GM18498 (cell line): ENCODE results near the gene MDFIC.
A peak's percentile ranks its signal among the peaks of the same experiment; 100 is the strongest.

Source experiments
- ATAC-seq: cut with Tn5 transposase; IDR thresholded peaks from one replicate; pipeline ENCODE4 v1.9.1; 2021; ENCODE audit warnings: mild to moderate bottlenecking, moderate library complexity; ENCODE audit not compliant: unreplicated experiment

Gene MDFIC

DNA sequence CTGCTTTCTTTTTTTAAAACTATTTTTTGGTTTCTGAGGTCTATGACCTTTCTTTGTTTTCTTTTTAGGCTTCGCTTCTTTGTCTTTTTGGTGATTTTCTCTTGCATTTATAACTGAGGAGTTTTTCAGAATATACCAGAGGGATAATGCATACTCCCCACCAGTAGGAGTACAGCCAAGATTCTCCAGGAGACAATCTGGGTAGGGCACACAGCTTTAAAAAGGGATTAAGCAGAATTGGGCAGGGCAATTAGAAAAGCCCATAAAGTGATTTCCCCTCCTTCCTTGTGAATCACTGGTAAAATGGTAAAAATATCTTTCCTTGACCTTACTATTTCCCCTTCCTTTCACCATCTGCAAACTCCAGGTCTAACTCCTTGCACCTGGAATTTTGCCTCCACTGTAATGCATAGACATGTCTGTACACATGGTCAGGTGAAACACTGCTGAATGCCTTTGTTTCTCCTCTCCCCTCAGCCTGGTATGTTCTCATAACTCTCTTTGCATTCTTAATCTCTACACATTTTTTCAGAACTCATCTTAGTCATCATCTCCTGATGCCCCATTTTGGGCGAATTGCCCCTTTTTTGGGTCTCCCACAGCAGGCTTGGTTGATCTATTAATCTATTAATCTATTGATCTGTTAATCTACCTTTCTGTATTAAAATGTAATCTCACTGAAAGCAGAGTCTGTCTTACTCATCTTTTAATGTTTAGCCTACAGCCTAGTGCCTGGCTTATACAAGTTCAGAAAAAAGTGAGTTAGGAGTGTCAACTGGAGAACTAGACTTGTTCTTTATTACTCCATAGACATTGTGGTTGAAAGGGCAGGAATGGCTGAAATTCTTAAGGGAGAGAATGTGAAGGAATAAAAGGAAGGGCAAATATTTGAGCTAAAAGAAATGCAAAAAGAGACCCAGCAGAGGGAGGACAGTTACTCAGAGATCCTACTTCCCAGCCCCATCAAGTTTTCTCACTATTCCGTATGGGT, 64.6 kb downstream of the MDFIC start:
- no peak for ATAC-seq

DNA sequence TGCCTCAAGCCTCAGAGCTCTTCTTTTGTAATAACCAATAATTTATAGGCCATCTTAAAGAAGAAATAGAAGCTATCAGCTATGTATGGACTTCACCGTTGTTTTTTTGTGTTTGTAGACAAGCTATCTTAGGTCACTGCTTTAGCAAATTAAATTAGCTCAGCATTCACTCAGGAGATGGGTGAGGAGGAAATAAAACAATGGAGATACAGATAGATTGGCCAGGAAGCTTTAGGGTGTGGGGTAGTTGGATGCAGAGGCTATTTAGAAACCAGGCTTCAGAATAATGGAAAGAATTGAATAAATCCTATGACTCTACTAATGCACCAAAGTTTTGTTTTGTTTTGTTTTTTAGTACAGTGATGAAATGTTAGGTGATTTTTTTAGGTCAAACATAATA, 66.1 kb downstream of the MDFIC start:
- ATAC-seq: no peak

DNA sequence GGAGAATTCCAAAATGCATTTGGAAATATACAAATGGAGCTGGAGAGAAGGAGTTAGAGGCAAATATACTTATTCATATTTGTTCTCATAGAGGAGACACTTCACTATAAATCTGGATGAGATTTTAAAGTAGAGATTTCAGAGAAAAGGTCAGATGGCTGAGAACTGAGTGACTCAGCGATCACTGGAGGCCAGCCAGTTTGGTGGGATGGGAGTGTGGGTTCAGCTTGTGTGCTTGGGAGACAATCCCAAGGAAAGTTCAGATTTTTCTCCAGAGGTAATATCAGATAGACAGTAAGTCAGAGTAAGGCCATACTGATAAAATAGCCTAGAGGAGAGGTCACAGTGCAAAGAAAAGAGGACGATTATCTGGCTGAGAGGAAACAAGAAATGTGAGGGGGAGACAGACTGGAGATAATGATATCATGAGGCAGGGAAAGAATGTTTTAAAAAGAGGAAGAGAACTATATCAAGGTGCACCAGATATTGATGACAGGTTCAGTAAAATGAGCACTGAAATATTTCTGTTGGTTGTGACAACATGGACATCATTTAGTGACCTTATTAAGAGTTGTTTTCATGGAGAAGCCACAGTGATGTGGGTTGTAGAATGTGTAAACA, 67.0 kb downstream of the MDFIC start:
- ATAC-seq: no peak

DNA sequence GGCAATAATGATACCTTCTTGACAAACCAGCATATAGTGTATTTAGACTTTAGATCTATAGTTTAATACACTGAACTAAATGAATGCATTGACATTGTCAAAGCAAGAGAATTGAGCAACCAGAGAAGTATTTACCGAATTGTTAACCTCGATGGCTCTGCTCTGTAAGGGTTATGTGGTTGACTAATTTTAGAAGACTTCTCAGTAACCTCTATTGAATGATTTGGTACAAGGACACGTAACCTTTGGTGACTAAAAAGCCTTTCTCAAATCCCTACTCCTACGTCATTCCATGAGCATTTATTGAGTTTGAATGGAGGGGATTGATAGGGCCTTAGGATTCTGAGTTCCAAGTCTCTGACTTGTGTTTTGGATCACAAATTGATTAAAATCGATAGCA, 67.6 kb downstream of the MDFIC start:
- ATAC-seq: no peak

DNA sequence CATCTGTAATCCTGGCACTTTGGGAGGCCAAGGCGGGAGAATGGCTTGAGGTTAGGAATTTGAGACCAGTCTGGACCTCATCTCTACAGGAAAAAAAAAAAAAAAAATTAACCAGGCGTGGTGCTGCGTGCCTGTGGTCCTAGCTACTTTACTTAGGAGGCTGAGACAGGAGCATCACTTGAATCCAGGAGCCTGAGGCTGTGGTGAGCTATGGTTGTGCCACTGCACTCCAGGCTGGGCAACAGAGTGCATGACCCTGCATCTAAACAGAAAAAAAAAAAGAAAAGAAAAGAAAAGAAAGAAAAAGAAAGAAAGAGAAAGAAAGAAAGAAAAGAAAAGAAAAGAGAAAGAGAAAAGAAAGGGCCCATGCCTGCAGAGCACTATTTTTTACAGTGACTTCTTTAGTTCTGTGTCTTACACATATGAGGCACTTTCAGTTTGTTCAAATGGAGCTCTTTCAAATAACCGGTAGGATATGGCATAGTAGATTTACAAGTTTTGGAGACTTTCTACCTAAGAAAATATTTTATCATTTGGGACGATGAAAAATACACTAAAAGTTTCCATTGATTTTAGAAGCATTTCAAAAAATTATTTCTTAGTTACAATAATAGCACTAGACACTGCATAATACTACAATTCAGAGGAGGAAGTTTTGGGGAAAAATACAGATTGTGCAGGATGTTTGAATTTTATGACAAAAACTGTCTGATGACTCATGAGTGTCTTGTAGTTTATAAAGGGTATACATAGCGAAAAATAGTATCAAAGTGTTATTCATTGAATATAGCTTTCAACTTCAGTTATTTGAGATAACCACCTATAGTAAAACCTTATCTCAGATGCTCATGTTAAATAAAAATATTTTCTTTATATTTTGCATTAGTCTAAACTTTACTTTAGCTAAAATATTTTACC, 75.9 kb downstream of the MDFIC start:
- ATAC-seq: peak; percentile 46

DNA sequence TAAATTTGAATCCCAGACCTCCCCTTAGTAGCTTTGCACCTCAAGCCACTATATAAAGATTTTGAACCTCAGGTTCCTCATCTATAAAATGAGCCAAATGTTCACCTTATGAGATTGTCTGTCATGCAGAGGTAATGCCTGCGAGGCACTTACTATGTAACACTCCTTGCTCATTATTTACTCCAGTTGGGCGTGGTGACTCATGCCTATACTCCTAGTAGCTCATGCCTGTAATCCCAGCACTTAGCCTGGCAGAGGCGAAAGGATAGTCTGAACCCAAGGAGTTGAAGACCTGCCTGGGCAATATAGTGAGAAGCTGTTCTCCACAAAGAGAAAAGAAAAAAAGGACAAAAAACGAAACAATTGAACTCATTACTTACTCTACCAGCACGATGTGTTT, 82.2 kb downstream of the MDFIC start:
- no peak for ATAC-seq

DNA sequence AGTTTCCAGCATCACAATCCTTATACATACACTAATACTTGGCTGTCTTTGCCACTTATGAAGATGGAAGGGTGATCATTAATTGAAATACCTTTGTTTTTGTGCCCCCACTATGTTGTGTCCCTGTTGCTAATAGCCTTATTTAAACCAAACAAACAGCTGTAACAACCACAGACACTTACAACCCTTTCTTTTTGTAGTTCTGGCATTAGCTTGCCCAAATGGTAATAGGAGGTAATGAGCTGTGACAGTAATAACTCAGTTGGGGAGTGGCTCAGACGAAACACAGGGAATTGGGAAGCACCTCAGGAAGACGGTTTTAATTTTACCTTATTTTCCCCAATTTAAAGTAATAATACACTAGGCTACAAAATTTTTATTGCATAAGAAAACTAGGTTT, 83.4 kb downstream of the MDFIC start:
- no peak for ATAC-seq

DNA sequence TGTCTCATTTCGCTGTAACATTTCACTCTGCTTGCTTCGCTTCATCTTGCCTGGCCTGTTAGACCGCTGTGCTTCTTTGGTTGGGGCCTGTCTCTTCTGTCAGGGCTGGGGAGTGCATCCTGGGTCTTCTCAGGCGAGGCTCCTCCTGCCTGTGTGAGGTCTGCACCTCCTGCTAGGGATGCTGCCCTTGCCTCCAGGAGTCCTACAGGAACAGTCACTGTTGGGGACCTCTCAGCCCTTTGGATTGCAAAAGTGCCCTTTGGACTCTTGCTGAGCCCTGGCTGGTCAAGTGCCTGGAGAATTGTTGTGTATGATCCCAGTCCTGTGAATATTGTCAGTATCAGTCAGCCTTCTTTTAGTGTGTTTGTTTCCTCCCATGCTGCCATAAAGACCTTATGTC, 84.1 kb downstream of the MDFIC start:
- ATAC-seq: no peak

DNA sequence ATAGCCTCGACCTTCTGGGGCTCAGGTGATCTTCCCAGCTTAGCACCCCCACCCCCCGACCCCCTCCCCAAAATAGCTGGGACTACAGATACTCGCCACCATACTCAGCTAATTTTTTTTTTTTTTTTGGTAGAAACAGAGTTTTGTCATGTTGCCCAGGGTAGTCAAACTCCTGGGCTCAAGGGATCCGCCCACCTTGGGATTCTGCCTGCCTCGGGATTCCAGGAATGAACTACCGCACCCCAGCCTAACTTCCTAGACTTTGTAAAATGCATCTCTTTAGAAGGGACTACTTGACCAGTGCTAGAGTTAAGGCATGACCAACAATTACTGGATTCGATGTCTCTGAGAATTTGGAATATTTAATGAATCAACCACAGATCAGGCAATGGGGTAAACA, 85.9 kb downstream of the MDFIC start:
- ATAC-seq: no peak

DNA sequence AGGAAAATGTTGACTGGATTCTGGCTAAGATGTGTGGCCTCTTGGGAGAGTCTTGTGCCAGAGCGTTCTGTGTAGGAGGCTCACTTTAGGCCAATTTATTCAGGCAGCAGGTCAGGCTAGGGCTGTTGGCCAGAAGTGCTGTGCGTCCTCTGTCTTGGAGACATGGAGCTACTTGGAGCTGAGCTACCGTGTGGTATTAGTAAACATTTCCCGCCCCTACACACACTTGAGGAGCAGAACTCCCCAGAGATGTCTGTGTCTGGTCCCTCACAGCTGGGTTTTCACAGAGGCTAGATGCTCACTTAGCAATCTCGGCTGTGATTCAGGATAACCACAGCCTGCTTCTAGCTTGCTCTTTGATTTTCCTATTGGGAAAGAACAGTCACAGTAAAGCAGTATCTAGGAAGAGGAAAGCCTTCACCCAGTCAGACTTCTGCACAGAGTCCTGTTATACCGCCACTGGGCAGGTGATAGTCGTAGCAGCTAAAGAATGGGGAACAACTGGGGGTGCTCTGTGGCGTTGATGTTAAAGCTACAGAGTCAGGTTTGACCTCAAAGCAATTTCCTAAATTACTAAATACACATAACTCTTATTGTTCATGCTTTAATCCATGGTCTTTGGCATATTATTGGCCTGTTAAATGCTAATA, 86.7 kb downstream of the MDFIC start:
- peak; percentile 55 for ATAC-seq

DNA sequence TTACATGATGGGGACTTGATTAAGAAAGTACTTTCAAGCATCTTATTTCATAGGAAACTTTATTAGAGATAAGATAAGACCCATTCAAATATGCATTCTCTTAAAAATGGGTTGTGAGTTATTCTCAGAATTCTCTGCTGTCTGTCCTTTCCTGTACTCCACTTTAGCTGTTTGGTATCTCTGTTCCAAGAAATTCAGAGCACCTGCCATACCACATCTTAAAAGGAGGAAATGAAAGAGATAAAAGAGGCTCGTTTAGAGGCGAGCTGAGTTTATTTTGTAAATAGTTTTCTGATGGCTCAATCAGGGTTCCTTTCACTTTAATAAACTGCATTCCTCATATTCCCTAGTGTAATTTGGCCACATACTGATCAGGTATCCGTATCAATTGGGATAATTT, 87.2 kb downstream of the MDFIC start:
- peak; percentile 84 for ATAC-seq

DNA sequence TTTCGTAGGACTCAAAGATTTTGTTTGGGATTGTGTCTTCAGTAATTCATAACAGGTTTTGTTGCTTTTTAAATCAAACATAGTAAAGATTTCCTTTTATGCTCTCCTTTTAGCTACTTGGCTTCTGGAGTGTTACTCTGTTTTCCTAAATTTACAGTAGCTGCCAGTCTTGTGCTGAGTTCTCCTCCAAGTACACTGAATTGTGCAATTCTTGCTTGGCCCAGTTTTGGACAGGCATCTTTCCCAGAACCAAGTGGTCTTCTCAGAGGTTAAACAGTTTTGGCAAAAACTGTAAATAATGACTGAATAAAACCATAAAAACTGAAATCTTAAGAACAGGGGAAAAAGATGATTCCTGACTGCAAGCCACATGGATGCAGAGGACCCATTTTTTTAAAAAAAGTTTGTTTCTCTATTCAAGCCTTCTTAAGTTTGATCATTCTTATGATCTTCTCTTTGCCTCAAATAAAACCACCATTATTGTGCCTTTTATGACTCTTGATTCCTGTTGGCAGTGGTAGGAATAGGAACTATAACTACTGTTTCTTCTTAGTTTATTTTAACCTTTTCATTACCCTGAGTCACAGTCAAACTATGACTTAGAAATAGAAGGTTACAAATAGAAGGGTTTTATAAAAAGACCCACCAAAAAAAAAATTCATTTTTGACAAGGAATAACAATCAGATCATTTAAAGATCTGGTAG, 88.0 kb downstream of the MDFIC start:
- ATAC-seq: no peak

DNA sequence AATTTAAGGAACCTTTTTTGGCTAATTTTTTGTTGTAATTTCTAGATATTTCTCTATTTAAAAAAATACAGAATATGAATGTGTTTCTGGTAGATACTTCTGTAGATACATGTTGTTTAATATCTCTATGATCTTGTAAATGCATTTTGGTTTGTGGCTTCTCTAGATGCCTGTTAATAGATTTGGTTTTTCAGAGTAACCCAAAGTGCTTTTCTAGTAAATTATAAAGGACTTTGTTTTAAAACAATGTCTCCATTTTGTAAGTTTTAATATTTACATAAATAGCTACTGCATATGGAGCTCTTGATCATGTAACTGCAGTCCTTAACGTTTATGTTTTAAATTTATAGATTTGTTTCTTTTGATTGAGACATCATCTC, 88.5 kb downstream of the MDFIC start:
- ATAC-seq: no peak

DNA sequence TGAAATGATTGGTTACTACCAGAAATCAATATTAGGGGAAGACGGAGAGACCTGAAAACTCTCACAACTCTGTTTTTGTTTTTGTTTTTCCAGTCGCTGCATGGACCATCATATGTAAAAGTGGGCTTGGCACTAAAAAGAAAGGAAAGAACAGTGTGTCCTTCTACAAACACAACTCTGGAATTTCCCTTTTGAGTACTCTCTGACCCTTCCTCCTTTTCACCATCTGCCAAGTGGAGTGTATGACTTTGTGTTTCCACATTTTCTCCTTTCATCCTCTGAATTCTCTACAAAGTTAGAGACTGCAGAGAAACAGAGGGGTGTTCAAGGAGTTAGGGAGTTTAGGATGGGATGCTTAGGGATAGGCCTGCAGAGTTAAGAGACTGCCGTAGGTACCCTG, 92.0 kb downstream of the MDFIC start:
- ATAC-seq: no peak

DNA sequence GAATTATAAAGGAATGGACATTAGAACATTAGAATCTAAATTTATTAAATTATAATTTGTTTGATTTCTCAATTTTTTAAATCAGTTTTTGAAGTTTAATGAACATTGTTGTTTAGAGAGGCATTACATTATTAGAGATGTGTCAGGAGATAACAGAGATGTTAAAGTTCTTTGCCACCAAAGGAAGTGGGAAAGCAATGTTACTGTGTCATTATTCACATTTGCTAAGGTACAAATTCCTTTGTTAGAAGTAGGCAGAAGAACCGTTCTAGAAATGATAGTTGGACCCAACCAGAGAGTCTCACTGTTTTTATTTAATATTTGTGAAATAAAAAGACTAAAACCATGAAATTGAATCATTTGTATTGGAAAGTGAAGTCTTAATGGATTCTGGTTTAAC, 92.9 kb downstream of the MDFIC start:
- no peak for ATAC-seq

DNA sequence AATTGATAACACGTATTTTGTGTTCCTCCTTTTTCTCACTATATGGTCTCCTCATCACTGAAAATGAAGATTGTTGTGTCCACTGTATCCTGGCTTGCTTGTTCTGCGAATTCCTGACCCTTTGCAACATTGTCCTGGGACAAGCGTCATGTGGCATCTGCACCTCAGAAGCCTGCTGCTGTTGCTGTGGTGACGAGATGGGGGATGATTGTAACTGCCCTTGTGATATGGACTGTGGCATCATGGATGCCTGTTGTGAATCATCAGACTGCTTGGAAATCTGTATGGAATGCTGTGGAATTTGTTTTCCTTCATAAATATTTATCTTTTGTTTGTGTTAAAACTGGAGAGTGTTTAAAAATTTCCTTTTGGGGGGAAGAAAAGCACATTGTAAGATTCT, 93.7 kb downstream of the MDFIC start:
- ATAC-seq: no peak

DNA sequence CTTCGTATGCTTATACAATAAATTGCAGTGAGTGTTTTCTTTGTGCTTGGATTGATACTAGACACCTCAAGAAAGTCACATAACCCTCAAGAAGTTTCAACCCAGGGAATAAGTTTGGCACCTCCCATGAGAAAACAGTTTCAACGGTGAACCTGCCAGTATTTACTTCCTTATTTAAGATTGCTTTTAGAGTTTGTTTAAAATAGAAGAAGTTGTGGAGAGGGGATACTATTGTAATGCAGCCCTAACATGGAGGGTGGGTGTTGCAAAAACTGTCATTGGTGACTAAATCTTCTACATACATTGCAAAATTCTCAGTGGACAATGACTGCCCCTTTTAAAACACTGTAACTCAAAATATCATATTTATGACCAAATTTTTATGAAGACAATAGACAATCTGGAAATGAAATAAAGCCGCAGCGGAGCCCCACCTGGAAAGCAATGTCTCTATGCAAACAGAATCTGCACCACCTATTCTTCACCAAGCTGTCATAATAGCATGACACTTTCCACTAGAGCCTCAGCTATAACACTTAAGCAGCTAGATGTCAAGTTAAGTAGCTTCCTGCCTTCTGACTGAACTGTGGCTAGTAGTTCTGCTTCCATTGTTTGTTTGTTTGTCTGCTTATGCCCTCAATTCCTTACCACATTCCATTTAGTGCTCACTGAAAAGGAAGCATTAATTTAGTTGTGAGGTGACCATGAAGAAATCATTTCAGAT, 98.2 kb downstream of the MDFIC start:
- no peak for ATAC-seq

DNA sequence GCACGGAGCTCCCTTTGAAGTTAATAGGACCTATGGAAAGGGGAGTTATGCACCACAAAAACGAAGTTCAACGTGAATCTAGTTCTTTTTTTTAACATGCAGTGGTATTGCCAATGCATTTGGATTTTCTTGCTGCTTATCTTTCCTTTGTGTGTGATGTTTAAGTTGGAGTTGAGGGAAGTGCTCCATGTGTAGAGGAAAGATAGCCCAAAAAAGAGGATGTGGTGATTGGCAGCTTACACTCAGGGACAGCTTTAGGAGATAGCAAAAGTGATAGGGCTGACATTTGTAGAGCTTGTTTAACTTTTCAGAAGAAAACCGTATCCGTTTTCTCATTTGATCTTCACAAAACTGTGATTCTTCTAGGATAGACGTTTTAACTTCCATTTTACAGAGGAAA, 101.3 kb downstream of the MDFIC start:
- ATAC-seq: no peak

DNA sequence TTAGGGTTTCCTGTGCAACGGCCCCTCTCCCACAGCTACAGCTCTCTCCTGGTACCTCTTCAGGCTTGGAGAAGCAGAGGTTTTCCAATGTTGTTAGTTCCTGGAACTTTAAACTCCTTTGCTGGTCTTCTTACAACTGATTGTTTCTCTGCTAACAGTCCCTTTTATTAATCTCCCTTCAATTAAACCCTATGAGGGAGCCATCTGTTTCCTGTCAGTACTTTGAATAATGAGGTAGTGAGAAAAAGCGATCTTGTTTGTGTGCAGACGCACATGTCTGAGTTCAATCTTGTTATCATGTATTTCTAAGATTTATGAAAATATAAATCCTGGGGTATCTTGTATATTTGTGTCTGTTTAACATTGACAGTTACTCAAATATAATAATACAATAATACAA, 102.4 kb downstream of the MDFIC start:
- no peak for ATAC-seq
